ENCODE data around the gene C1QA.

The C1QA gene

GRCh38 chr1:22609291-22609690 lies 27.1 kb upstream of the C1QA start:
- TF ChIP-seq CTCF (conservative IDR thresholded peaks at IDR 0.05; ENCODE audit: low read depth, low read length) = no peak
- no peak overlapping the region for H3K4me3 ChIP-seq (ENCODE audit: low read depth, low read length)
- no peak for DNase-seq (ENCODE audit: low read depth)

GRCh38 chr1:22611530-22611947 lies 24.9 kb upstream of the C1QA start:
- DNase-seq (ENCODE audit: low read depth) = peak; percentile 71
- H3K4me3 ChIP-seq (ENCODE audit: low read depth, low read length) = no peak overlapping the region
- no peak for TF ChIP-seq CTCF (conservative IDR thresholded peaks at IDR 0.05; ENCODE audit: low read depth, low read length)

- H3K4me3 ChIP-seq (ENCODE audit: low read depth, low read length) = no peak overlapping the region
- TF ChIP-seq CTCF (conservative IDR thresholded peaks at IDR 0.05; ENCODE audit: low read depth, low read length) = no peak
- DNase-seq (ENCODE audit: low read depth) = no peak
Measured at GRCh38 chr1:22612671-22613571, 23.5 kb upstream of the C1QA start.

- no peak for DNase-seq (ENCODE audit: low read depth)
- TF ChIP-seq CTCF (conservative IDR thresholded peaks at IDR 0.05; ENCODE audit: low read depth, low read length) = no peak
- H3K4me3 ChIP-seq (ENCODE audit: low read depth, low read length) = no peak overlapping the region
Measured at GRCh38 chr1:22613572-22613918, 22.9 kb upstream of the C1QA start.

- no peak for DNase-seq (ENCODE audit: low read depth)
- no peak overlapping the region for H3K4me3 ChIP-seq (ENCODE audit: low read depth, low read length)
- no peak for TF ChIP-seq CTCF (conservative IDR thresholded peaks at IDR 0.05; ENCODE audit: low read depth, low read length)
Measured at GRCh38 chr1:22613951-22614350, 22.5 kb upstream of the C1QA start.

GRCh38 chr1:22615886-22616285 lies 20.5 kb upstream of the C1QA start:
- DNase-seq (ENCODE audit: low read depth) = no peak
- no peak for TF ChIP-seq CTCF (conservative IDR thresholded peaks at IDR 0.05; ENCODE audit: low read depth, low read length)
- H3K4me3 ChIP-seq (ENCODE audit: low read depth, low read length) = no peak overlapping the region

GRCh38 chr1:22616571-22616970 lies 19.9 kb upstream of the C1QA start:
- no peak for TF ChIP-seq CTCF (conservative IDR thresholded peaks at IDR 0.05; ENCODE audit: low read depth, low read length)
- DNase-seq (ENCODE audit: low read depth) = no peak
- no peak overlapping the region for H3K4me3 ChIP-seq (ENCODE audit: low read depth, low read length)

All from choroid plexus epithelial cell (primary cell).